IMR-90 (cell line): ENCODE measurements around the gene ARAP1. TPM values are rescaled to one million over a fixed set of nuclear protein-coding genes. Genes with fewer than 3 reads are reported as not detected.

Experiments
- ATAC-seq: fragments of 200-7000 bp; cut with Tn5 transposase; 2 replicates; pipeline ENCODE4 v1.9.1; 2020; ENCODE audit warnings: low read depth, mild to moderate bottlenecking, moderate library complexity
- BruUV-seq: library from RNA; stranded (reverse); fragments of 400-500 nt; replicated peaks from 2 replicates; lab custom pipeline; 2021; lab: Mats Ljungman, UMichigan
- CTCF ChIA-PET: fragments of 300-600 bp; formaldehyde crosslinking; extraction: SDS; loops from one replicate; lab custom pipeline; 2021; ENCODE audit warnings: antibody characterized with exemption; lab: Yijun Ruan, JAX
- POLR2A ChIA-PET: fragments of 300-600 bp; sonication (Branson Sonifier 250); formaldehyde crosslinking; loops from one replicate; lab custom pipeline; 2022; ENCODE audit warnings: antibody characterized with exemption; ENCODE audit not compliant: unreplicated experiment; lab: Charles Lee
- DNase-seq: peaks from one replicate; pipeline ENCODE4 v3.0.0; 2013
- H2AFZ ChIP-seq: replicated peaks from 2 replicates; pipeline ENCODE3; 2013; ENCODE audit warnings: low read length, mild to moderate bottlenecking; ENCODE audit not compliant: poor library complexity
- H2AK5ac ChIP-seq: 2 replicates; pipeline ENCODE4 v1.6.1; 2013; ENCODE audit warnings: low read depth, low read length, inconsistent platforms
- H2AK9ac ChIP-seq: replicated peaks from 2 replicates; pipeline ENCODE3; 2013; ENCODE audit warnings: mild to moderate bottlenecking, low read depth, low read length, moderate library complexity; ENCODE audit not compliant: poor library complexity
- H2BK120ac ChIP-seq: 2 replicates; pipeline ENCODE4 v1.6.1; 2013; ENCODE audit warnings: low read depth, low read length, inconsistent platforms
- H2BK15ac ChIP-seq: 3 replicates; pipeline ENCODE4 v1.6.1; 2013; ENCODE audit warnings: low read depth, low read length, inconsistent platforms
- H2BK20ac ChIP-seq: 2 replicates; pipeline ENCODE4 v1.6.1; 2013; ENCODE audit warnings: low read depth, mild to moderate bottlenecking, inconsistent platforms, low read length, moderate library complexity
- H2BK5ac ChIP-seq: 2 replicates; pipeline ENCODE4 v1.6.1; 2013; ENCODE audit warnings: mild to moderate bottlenecking, low read depth, low read length, inconsistent platforms; ENCODE audit not compliant: poor library complexity, severe bottlenecking
- H3K14ac ChIP-seq: replicated peaks from 2 replicates; pipeline ENCODE4 v1.6.1; 2013; ENCODE audit warnings: low read depth, low read length, inconsistent platforms
- H3K18ac ChIP-seq: 2 replicates; pipeline ENCODE4 v1.6.1; 2013; ENCODE audit warnings: low read depth, low read length, control low read depth
- H3K23ac ChIP-seq: 2 replicates; pipeline ENCODE4 v1.6.1; 2013; ENCODE audit warnings: low read depth, low read length, inconsistent platforms
- H3K27ac ChIP-seq: 2 replicates; pipeline ENCODE4 v1.5.1; 2013; ENCODE audit warnings: mild to moderate bottlenecking, control low read depth, low read length; ENCODE audit not compliant: insufficient read depth
- H3K27me3 ChIP-seq: 2 replicates; pipeline ENCODE4 v1.6.1; 2013; ENCODE audit warnings: low read length; ENCODE audit not compliant: control insufficient read depth, insufficient read depth
- H3K36me3 ChIP-seq: 2 replicates; pipeline ENCODE4 v1.6.1; 2013; ENCODE audit warnings: low read length, mixed read lengths; ENCODE audit not compliant: control insufficient read depth, insufficient read depth
- H3K4ac ChIP-seq: 2 replicates; pipeline ENCODE4 v1.6.1; 2013; ENCODE audit warnings: low read depth, low read length, inconsistent platforms
- H3K4me1 ChIP-seq: 2 replicates; pipeline ENCODE4 v1.6.1; 2013; ENCODE audit warnings: low read length, mixed read lengths; ENCODE audit not compliant: control insufficient read depth, insufficient read depth
- H3K4me2 ChIP-seq: 2 replicates; pipeline ENCODE4 v1.6.1; 2013; ENCODE audit warnings: low read depth, mild to moderate bottlenecking, control low read depth, low read length, moderate library complexity
- H3K4me3 ChIP-seq: 2 replicates; pipeline ENCODE4 v1.5.1; 2013; ENCODE audit warnings: low read depth, mild to moderate bottlenecking, control low read depth, low read length, moderate library complexity; ENCODE audit not compliant: insufficient read depth
- H3K56ac ChIP-seq: 2 replicates; pipeline ENCODE4 v1.6.1; 2013; ENCODE audit warnings: low read length, inconsistent platforms; ENCODE audit not compliant: insufficient read depth; ENCODE audit errors: extremely low read depth
- H3K79me1 ChIP-seq, 2 experiments: 2 replicates each; pipeline ENCODE4 v1.6.1; 2013; ENCODE audit warnings: low read length in 2 of 2, inconsistent platforms in 1 of 2, low read depth in 1 of 2
- H3K9ac ChIP-seq: 2 replicates; pipeline ENCODE4 v1.6.1; 2013; ENCODE audit warnings: low read depth, low read length, control low read depth
- H3K9me1 ChIP-seq: 2 replicates; pipeline ENCODE4 v1.6.1; 2013; ENCODE audit warnings: low read length, inconsistent platforms; ENCODE audit not compliant: insufficient read depth
- H3K9me3 ChIP-seq: 2 replicates; pipeline ENCODE4 v1.6.1; 2013; ENCODE audit warnings: low read length; ENCODE audit not compliant: control insufficient read depth, insufficient read depth
- H4K20me1 ChIP-seq: 2 replicates; pipeline ENCODE4 v1.6.1; 2013; ENCODE audit warnings: low read length, inconsistent platforms; ENCODE audit not compliant: insufficient read depth
- H4K5ac ChIP-seq: 2 replicates; pipeline ENCODE4 v1.6.1; 2013; ENCODE audit warnings: mild to moderate bottlenecking, low read depth, low read length, control low read depth
- H4K8ac ChIP-seq, 2 experiments: 2 replicates each; pipeline ENCODE4 v1.6.1; 2013; ENCODE audit warnings: low read depth in 2 of 2, low read length in 2 of 2, control low read depth in 1 of 2, inconsistent platforms in 1 of 2
- H4K91ac ChIP-seq: 2 replicates; pipeline ENCODE4 v1.6.1; 2013; ENCODE audit warnings: low read depth, low read length, inconsistent platforms; ENCODE audit not compliant: insufficient read depth
- CEBPB ChIP-seq: IDR thresholded peaks from 2 replicates; pipeline ENCODE4 v1.6.1; 2012; ENCODE audit warnings: low read depth, low read length, improper control_type of control experiment
- FOS ChIP-seq: fragments of 150-350 bp; IDR thresholded peaks from 2 replicates; pipeline ENCODE4 v1.6.1; 2016; ENCODE audit warnings: low read depth, low read length
- MAFK ChIP-seq: IDR thresholded peaks from 2 replicates; pipeline ENCODE4 v1.6.1; 2012; ENCODE audit warnings: low read depth, low read length, improper control_type of control experiment
- MAZ ChIP-seq: IDR thresholded peaks from 2 replicates; pipeline ENCODE4 v1.6.1; 2012; ENCODE audit warnings: low read depth, mild to moderate bottlenecking, low read length, improper control_type of control experiment, moderate library complexity, borderline replicate concordance
- MXI1 ChIP-seq: IDR thresholded peaks from 2 replicates; pipeline ENCODE4 v1.6.1; 2012; ENCODE audit warnings: low read depth, mild to moderate bottlenecking, low read length, moderate library complexity, borderline replicate concordance
- POLR2A ChIP-seq: IDR thresholded peaks from 2 replicates; pipeline ENCODE4 v1.6.1; 2012; ENCODE audit warnings: mild to moderate bottlenecking, low read depth, low read length
- RAD21 ChIP-seq: IDR thresholded peaks from 2 replicates; pipeline ENCODE4 v1.6.1; 2012; ENCODE audit warnings: low read length, improper control_type of control experiment
- RCOR1 ChIP-seq: IDR thresholded peaks from 2 replicates; pipeline ENCODE4 v1.6.1; 2012; ENCODE audit warnings: mild to moderate bottlenecking, low read length, improper control_type of control experiment; ENCODE audit not compliant: insufficient replicate concordance
- RFX5 ChIP-seq: IDR thresholded peaks from 2 replicates; pipeline ENCODE4 v1.8.0; 2012; ENCODE audit warnings: low read depth, mild to moderate bottlenecking, low read length, moderate library complexity
- SMC3 ChIP-seq: fragments of 150-350 bp; IDR thresholded peaks from 2 replicates; pipeline ENCODE4 v1.6.1; 2016; ENCODE audit warnings: low read depth, mild to moderate bottlenecking, antibody characterized with exemption, low read length, moderate library complexity
- WGBS, 2 experiments: methylation state at CpG; one replicate each; pipeline versions ENCODE4 v1.1.5 to v1.1.7; 2013; ENCODE audit warnings: missing lambda C conversion rate in 2 of 2; ENCODE audit not compliant: insufficient read length in 1 of 2; ENCODE audit errors: extremely low coverage in 2 of 2; 5-methylcytosine and 5-hydroxymethylcytosine counted together
- dilution Hi-C: fragments of 300-500 bp; cut with HindIII; formaldehyde crosslinking; loops from one replicate; pipeline ENCODE4 v1.14.3; 2018; ENCODE audit warnings: low sequenced_read_pairs; ENCODE audit not compliant: unreplicated experiment
- in situ Hi-C: fragments of 300-500 bp; cut with MboI; formaldehyde crosslinking; loops from 3 replicates; pipeline ENCODE4 v1.14.3; 2019; ENCODE audit warnings: low sequenced_read_pairs, inconsistent platforms, mixed read lengths
- intact Hi-C: fragments of 100-400 bp; cut with micrococcal nuclease; formaldehyde crosslinking; loops from 2 replicates; pipeline ENCODE4 v1.10.0; 2022
- polyA plus RNA-seq, 3 experiments: library from polyadenylated mRNA; depleted of rRNA; stranded (reverse); fragments of >200 nt; gene quantifications; 2 replicates each; pipeline ENCODE4 v1.2.3, GENCODE V29; 2012; ENCODE audit warnings: low replicate concordance in 1 of 3
- total RNA-seq: library from RNA; depleted of rRNA; stranded (reverse); fragments of >200 nt; gene quantifications from 2 replicates; pipeline ENCODE4 v1.2.3, GENCODE V29; 2012
- TF ChIP-seq, protein P1 (sequence below): conservative IDR thresholded peaks from 2 replicates; pipeline ENCODE4 v1.5.1; 2012; ENCODE audit warnings: mild to moderate bottlenecking, low read depth, low read length, improper control_type of control experiment
- TF ChIP-seq, protein P2 (sequence below): fragments of 150-350 bp; IDR thresholded peaks from 2 replicates; pipeline ENCODE4 v1.6.1; 2017; ENCODE audit warnings: mild to moderate bottlenecking, antibody characterized with exemption, low read length, low read depth
- TF ChIP-seq, protein P3 (sequence below): fragments of 150-350 bp; IDR thresholded peaks from 2 replicates; pipeline ENCODE4 v1.6.1; 2016; ENCODE audit warnings: low read depth, mild to moderate bottlenecking, low read length, moderate library complexity, borderline replicate concordance

The ARAP1 gene
- total and polyA plus RNA-seq, 2 of the 4 experiments (the other 2 are of a cell fraction) = 37.6 to 63.1 TPM

DNA sequence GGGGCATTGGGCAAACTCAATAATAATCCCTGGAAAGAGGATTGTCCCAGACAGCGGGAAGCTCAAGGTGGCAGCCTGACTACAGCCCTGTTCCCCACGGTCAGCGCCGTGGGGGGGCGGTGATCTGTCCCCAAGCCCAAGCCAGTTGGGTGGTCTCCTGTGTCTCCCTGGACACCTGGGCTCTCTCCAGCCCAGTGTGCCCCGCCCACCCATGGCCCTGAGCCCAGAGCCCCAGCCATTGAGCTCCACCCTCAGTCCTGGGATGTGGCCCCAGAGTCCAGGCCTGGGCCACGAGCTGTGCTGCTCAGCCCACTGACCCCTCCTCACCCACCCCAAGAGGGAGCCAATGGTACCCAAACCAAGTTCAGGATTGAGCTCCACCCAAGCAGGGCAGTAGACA, 50.1 kb downstream of the ARAP1 start:
- H2BK120ac ChIP-seq = no peak overlapping the region
- H3K9me3 ChIP-seq = no peaks in the 10 kb centered on the region
- peaks cover 23% of the 10 kb centered on the region for H4K20me1 ChIP-seq
- H4K8ac ChIP-seq = no peak overlapping the region
- no peak overlapping the region for H2BK5ac ChIP-seq
- H3K9ac ChIP-seq = no peak overlapping the region
- H3K4me1 ChIP-seq = peaks cover 19% of the 10 kb centered on the region
- H2BK20ac ChIP-seq = no peak overlapping the region
- no peaks in the 10 kb centered on the region for H3K27me3 ChIP-seq
- TF ChIP-seq, protein P1, sequence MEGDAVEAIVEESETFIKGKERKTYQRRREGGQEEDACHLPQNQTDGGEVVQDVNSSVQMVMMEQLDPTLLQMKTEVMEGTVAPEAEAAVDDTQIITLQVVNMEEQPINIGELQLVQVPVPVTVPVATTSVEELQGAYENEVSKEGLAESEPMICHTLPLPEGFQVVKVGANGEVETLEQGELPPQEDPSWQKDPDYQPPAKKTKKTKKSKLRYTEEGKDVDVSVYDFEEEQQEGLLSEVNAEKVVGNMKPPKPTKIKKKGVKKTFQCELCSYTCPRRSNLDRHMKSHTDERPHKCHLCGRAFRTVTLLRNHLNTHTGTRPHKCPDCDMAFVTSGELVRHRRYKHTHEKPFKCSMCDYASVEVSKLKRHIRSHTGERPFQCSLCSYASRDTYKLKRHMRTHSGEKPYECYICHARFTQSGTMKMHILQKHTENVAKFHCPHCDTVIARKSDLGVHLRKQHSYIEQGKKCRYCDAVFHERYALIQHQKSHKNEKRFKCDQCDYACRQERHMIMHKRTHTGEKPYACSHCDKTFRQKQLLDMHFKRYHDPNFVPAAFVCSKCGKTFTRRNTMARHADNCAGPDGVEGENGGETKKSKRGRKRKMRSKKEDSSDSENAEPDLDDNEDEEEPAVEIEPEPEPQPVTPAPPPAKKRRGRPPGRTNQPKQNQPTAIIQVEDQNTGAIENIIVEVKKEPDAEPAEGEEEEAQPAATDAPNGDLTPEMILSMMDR = no peak
- TF ChIP-seq CEBPB (no peak), RAD21 (no peak), RFX5 (no peak), POLR2A (no peak), RCOR1 (no peak), FOS (no peak), MXI1 (no peak), MAZ (no peak), MAFK (no peak), SMC3 (no peak)
- TF ChIP-seq, protein P2, sequence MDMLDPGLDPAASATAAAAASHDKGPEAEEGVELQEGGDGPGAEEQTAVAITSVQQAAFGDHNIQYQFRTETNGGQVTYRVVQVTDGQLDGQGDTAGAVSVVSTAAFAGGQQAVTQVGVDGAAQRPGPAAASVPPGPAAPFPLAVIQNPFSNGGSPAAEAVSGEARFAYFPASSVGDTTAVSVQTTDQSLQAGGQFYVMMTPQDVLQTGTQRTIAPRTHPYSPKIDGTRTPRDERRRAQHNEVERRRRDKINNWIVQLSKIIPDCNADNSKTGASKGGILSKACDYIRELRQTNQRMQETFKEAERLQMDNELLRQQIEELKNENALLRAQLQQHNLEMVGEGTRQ = no peak
- TF ChIP-seq, protein P3, sequence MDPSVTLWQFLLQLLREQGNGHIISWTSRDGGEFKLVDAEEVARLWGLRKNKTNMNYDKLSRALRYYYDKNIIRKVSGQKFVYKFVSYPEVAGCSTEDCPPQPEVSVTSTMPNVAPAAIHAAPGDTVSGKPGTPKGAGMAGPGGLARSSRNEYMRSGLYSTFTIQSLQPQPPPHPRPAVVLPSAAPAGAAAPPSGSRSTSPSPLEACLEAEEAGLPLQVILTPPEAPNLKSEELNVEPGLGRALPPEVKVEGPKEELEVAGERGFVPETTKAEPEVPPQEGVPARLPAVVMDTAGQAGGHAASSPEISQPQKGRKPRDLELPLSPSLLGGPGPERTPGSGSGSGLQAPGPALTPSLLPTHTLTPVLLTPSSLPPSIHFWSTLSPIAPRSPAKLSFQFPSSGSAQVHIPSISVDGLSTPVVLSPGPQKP = no peak
- H3K4me3 ChIP-seq = no peak overlapping the region
- POLR2A ChIA-PET = interaction anchor here (0.6 kb wide), 1 partner anchor 110 kb away, joined by 5 read pairs; no protein-coding TSS in a partner anchor
- H4K5ac ChIP-seq = no peak overlapping the region; the same call in 1 of the 2 replicates
- H4K91ac ChIP-seq = no peak overlapping the region
- DNase-seq (no peak), ATAC-seq (no peak)
- H2AFZ ChIP-seq = no peak overlapping the region
- BruUV-seq = no TSS peak
- dilution Hi-C loops = no loop called here
- no peak overlapping the region for H2BK15ac ChIP-seq
- no peak overlapping the region for H2AK9ac ChIP-seq
- H3K4me2 ChIP-seq = no peak overlapping the region
- intact Hi-C loops = no loop called here
- H3K14ac ChIP-seq = no peak overlapping the region
- H3K36me3 ChIP-seq = peaks cover 73% of the 10 kb centered on the region
- CTCF ChIA-PET = no interaction called here
- H3K23ac ChIP-seq = no peak overlapping the region
- no peak overlapping the region for H3K27ac ChIP-seq
- in situ Hi-C loops = no loop called here
- no peak overlapping the region for H3K56ac ChIP-seq
- H3K18ac ChIP-seq = no peak overlapping the region
- no peak overlapping the region for H2AK5ac ChIP-seq
- WGBS, 2 experiments = 81% methylated on average over 5 of the region's 7 CpGs; no CpG with 5 or more reads in 1 of the 2 experiments
- peaks cover 0 to 17% of the 10 kb centered on the region in 2 experiments; a peak in 1 of 4 replicates for H3K79me1 ChIP-seq
- H3K4ac ChIP-seq = no peak overlapping the region
- peaks cover 13% of the 10 kb centered on the region; the same call in 1 of the 2 replicates for H3K9me1 ChIP-seq
